ENCODE data around the gene MICAL1.

MICAL1 gene

DNA sequence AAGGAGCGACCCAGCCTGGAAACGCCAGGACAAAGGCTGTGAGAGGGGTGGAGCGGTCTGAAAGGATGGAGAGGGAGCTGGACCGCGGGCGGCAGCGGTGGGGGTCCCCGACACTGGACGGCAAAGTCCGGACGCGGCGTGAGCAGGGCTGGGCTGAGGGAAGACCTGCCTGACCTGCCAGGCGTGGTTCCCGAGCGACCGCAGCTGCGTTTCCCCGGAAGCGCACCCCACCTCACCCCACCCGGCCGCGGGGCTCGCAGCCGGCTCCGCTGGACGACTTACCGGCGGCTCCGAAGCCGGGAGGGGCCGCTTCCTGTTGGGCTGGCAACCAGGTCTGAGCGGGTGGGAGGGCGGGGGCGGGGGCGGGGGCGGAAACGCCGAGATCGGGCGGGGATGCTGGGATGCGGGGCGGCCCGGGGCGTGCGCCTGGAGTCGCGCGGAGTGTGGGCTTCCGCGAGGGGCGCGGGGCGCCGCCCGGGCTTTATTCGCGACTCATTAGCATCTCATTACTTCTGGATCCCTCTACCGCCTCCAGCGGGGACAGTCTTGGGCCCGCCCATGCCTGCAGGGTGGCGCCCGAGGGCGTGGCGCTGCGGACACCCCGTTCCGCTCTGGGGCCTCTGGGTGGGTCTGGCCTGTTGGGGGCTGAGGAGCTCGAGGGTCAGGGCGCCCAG, at the start of gene MICAL1:
Gene MICAL1, minus strand, starts transcription at position 336 of the 674 bp plus-strand sequence. CDS start 1,576 bp downstream, outside the sequence.
- FAIRE-seq (no peak), DNase-seq (ENCODE audit: insufficient read length, low spot score) (peak; percentile 60)

GRCh38 chr6:109503327-109504224, 48.0 kb upstream of the MICAL1 start:
- FAIRE-seq: no peak
- TF ChIP-seq POLR2A (IDR thresholded peaks at IDR 0.05; ENCODE audit: low read depth, low read length): no peak
- DNase-seq (ENCODE audit: insufficient read length, low spot score): no peak

More for the DNA sequence above, at the start of gene MICAL1:
- peak; percentile 68 for TF ChIP-seq POLR2A (IDR thresholded peaks at IDR 0.05; ENCODE audit: low read depth, low read length)

- no peak for TF ChIP-seq POLR2A (IDR thresholded peaks at IDR 0.05; ENCODE audit: low read depth, low read length)
- FAIRE-seq (no peak), DNase-seq (ENCODE audit: insufficient read length, low spot score) (no peak)
Measured at GRCh38 chr6:109498936-109499335, 43.4 kb upstream of the MICAL1 start.

DNA sequence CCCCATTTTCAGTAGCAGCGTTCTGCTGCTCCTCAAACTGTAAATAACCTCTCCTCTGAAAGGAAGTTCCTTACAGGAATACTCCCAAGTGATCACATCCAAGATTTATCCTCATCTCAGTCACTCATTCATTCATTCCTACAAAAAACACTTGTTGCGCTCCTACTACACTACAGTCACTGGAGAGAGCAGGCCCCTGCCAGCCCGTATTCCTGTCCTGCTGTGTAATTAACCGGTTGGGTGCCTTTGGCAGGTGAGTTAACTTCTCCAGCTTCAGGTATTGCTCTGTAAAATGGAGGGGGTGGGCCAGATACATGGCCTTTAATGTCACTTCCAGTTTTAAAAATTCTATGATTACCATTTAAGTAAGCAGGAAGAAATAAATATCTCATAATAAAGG, 42.5 kb upstream of the MICAL1 start:
- TF ChIP-seq POLR2A (IDR thresholded peaks at IDR 0.05; ENCODE audit: low read depth, low read length): no peak
- DNase-seq (ENCODE audit: insufficient read length, low spot score) (no peak), FAIRE-seq (no peak)

GRCh38 chr6:109496036-109496772, 40.6 kb upstream of the MICAL1 start:
- no peak for TF ChIP-seq POLR2A (IDR thresholded peaks at IDR 0.05; ENCODE audit: low read depth, low read length)
- DNase-seq (ENCODE audit: insufficient read length, low spot score): no peak
- no peak for FAIRE-seq

- DNase-seq (ENCODE audit: insufficient read length, low spot score): no peak
- no peak for TF ChIP-seq POLR2A (IDR thresholded peaks at IDR 0.05; ENCODE audit: low read depth, low read length)
- no peak for FAIRE-seq
Measured at GRCh38 chr6:109493865-109494264, 38.3 kb upstream of the MICAL1 start.

- FAIRE-seq (no peak), DNase-seq (ENCODE audit: insufficient read length, low spot score) (no peak)
- TF ChIP-seq POLR2A (IDR thresholded peaks at IDR 0.05; ENCODE audit: low read depth, low read length): no peak
Measured at GRCh38 chr6:109491207-109491938, 35.8 kb upstream of the MICAL1 start.

- TF ChIP-seq POLR2A (IDR thresholded peaks at IDR 0.05; ENCODE audit: low read depth, low read length): no peak
- DNase-seq (ENCODE audit: insufficient read length, low spot score): no peak
- FAIRE-seq: no peak
Measured at GRCh38 chr6:109490713-109491112, 35.1 kb upstream of the MICAL1 start.

- no peak for TF ChIP-seq POLR2A (IDR thresholded peaks at IDR 0.05; ENCODE audit: low read depth, low read length)
- DNase-seq (ENCODE audit: insufficient read length, low spot score): no peak
- FAIRE-seq: no peak
Measured at GRCh38 chr6:109488001-109488400, 32.4 kb upstream of the MICAL1 start.

DNA sequence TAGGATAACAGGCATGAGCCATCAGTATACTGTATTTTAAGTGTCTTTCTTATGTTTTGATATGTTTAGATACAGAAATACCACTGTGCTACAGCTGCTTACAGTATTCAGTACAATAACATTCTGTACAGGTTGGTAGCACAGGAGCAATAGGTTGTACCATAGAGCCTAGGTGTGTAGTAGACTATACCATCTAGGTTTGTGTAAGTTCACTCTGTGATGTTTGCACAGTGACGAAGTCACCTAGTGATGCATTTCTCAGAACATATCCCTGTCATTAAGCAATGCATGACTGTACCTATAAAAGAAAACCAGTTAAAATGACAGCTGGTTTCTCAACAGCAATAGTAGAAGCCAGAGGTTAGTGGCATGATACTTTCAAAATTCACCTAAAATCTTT, 30.5 kb upstream of the MICAL1 start:
- FAIRE-seq (no peak), DNase-seq (ENCODE audit: insufficient read length, low spot score) (no peak)
- TF ChIP-seq POLR2A (IDR thresholded peaks at IDR 0.05; ENCODE audit: low read depth, low read length): no peak

GRCh38 chr6:109485266-109485935, 29.8 kb upstream of the MICAL1 start:
- no peak for DNase-seq (ENCODE audit: insufficient read length, low spot score)
- TF ChIP-seq POLR2A (IDR thresholded peaks at IDR 0.05; ENCODE audit: low read depth, low read length): no peak
- no peak for FAIRE-seq

GRCh38 chr6:109484122-109484521, 28.6 kb upstream of the MICAL1 start:
- TF ChIP-seq POLR2A (IDR thresholded peaks at IDR 0.05; ENCODE audit: low read depth, low read length): no peak
- no peak for DNase-seq (ENCODE audit: insufficient read length, low spot score)

GRCh38 chr6:109483735-109484057, 28.1 kb upstream of the MICAL1 start:
- DNase-seq (ENCODE audit: insufficient read length, low spot score) (no peak), FAIRE-seq (no peak)
- TF ChIP-seq POLR2A (IDR thresholded peaks at IDR 0.05; ENCODE audit: low read depth, low read length): no peak

More at GRCh38 chr6:109484122-109484521, 28.6 kb upstream of the MICAL1 start:
- no peak for FAIRE-seq

All from H54 (cell line).